GM12875 (cell line): ENCODE results near the gene OAS3.
"Not testable (repeated sequence)": the region's sequence is repeated elsewhere in the genome, so short reads cannot be mapped to it uniquely, and the experiment has no call there.

Experiments
- H3K4me3 ChIP-seq: one replicate; pipeline ENCODE4 v1.5.1; 2011; ENCODE audit warnings: low read depth, low read length, control low read depth
- CTCF ChIP-seq: IDR thresholded peaks from 2 replicates; pipeline ENCODE4 v1.5.1; 2011; ENCODE audit warnings: low read depth, mild to moderate bottlenecking, control low read depth, inconsistent platforms, low read length, moderate library complexity, borderline replicate concordance; ENCODE audit not compliant: insufficient read depth

Gene OAS3

DNA sequence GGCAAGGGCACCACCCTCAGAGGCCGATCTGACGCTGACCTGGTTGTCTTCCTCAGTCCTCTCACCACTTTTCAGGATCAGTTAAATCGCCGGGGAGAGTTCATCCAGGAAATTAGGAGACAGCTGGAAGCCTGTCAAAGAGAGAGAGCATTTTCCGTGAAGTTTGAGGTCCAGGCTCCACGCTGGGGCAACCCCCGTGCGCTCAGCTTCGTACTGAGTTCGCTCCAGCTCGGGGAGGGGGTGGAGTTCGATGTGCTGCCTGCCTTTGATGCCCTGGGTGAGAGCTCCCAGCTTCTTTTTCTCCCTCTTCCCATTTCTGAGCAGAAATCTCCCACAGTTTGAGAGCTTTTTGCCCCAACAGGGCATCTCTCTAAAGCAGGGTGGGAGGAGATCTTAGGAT is 29.7 kb upstream of the OAS3 start:
- TF ChIP-seq CTCF, result no peak
- H3K4me3 ChIP-seq, result peak overlapping the region; percentile 44

- no peak overlapping the region for H3K4me3 ChIP-seq
- TF ChIP-seq CTCF, result no peak
Observed at GRCh38 chr12:112909693-112910092, 28.6 kb upstream of the OAS3 start.

DNA sequence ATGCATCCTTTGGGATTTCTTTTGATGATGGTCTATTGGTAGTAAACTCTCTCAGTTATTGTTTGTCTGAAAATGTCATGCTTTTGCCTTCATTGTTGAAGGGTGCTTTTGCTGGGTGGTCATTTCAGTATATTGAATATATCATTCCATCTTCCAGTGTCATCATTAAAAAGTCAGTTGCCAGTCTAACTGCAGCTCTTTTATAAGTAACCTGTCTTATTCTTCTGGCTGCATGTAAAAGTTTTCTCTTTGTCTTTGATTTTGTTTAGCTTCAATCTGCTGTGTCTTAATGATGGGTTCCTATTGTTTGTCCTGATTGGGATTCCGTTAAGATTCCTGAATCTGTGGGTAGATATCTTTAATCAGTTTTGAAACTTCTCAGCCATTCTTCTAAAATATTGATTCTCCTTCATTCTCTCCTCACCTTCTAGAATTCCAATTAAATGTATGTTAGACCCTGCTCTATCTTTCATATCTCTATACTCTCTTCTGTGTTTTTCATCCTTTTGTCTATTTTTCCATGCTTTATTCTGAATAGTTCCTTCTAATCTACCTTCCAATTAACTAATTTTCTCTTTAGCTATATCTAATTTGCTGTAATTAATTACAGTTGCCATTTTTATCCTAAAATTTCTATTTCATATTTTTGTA is 25.1 kb upstream of the OAS3 start:
- no peak overlapping the region for H3K4me3 ChIP-seq
- TF ChIP-seq CTCF, result no peak

GRCh38 chr12:112913888-112914287 is 24.4 kb upstream of the OAS3 start:
- not testable (repeated sequence) for H3K4me3 ChIP-seq

DNA sequence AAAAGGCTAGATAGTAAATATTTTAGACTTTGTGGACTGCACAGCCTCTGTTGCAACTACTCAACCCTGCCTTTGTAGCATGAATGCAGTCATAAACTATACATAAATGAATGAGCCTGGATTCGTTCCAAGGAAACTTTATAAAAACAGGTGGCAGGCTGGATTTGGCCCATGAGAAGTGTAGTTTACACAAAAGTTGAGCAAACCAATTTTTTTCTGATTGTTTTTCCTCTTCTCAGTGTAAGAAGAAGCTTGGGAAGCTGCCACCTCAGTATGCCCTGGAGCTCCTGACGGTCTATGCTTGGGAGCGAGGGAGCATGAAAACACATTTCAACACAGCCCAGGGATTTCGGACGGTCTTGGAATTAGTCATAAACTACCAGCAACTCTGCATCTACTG is 22.0 kb upstream of the OAS3 start:
- TF ChIP-seq CTCF, result no peak
- H3K4me3 ChIP-seq, result no peak overlapping the region

DNA sequence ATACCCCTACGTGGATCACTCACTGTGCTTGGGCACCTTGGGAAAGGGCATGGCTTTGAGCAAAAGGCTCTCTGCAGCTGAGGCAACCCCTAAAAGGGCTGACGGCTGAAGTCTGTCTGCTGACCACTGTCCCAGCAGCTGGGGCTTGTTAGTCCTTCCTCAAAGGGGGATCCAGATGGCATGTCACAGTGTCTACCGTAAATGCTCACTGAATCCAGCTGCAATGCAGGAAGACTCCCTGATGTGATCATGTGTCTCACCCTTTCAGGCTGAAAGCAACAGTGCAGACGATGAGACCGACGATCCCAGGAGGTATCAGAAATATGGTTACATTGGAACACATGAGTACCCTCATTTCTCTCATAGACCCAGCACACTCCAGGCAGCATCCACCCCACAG is 19.2 kb upstream of the OAS3 start:
- no peak for TF ChIP-seq CTCF
- no peak overlapping the region for H3K4me3 ChIP-seq

DNA sequence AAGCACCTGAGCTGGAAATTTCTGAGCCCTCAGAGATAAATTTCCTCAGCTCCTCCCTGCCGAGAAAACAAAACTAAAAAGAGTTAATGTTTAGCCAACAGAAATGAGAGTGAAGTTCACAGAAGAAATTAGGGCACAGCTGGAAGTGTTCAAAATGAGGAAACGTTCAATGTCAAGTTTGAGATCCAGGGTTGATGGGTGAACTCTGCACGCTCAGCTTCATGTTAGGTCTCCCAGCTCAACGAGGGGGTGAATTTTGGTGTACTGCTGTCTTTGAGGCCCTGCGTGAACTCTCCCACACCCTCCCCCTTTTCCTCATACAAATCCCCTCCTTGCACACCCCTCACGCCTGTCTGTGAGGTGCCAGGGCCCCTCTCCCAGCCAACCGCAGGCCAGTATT is 13.3 kb upstream of the OAS3 start:
- H3K4me3 ChIP-seq, result no peak overlapping the region
- TF ChIP-seq CTCF, result no peak

DNA sequence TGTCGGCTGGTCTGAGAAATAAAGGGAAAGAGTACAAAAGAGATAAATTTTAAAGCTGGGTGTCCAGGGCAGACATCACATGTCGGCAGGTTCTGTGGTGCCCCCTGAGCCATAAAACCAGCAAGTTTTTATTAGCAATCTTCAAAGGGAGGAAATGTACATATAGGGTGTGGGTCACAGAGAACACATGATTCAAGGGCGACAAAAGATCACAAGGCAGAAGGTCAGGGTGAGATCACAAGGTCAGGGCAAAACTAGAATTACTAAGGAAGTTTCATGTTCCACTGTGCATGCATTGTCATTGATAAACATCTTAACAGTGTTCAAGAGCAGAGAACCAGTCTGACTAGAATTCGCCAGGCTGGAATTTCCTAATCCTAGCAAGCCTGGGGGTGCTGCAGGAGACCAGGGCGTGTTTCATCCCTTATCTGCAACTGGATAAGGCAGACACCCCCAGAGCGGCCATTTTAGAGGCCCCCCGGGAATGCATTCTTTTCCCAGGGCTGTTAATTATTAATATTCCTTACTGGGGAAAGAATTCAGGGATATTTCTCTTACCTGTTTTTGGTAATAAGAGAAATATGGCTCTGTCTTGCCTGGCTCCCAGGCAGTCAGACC is 11.7 kb upstream of the OAS3 start:
- not testable (repeated sequence) for H3K4me3 ChIP-seq
